ENCODE measurements around the gene TBC1D9. TPM values are rescaled to one million over a fixed set of nuclear protein-coding genes. Genes with fewer than 3 reads are reported as not detected.

TBC1D9 gene
- total RNA-seq, 1 experiment from 2014 or later = 0.70 TPM

DNA sequence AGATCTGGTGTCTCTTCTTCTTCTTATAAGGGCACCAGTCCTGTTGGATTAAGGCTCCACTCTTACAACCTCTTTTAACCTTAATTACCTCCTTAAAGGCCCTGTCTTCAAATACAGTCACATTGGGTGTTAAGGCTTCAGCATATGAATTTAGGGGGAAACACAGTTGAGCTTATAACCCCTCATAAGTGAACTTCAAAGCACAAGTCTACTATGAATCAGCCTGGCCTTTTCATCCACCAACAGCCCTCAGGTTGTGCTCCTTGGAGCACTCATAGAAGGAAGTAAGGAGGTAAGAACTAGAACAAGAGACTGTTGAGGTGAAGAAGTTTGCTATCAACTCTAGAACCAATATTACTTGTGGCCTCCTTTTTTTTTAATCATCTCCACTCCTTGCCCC, 18.8 kb upstream of the TBC1D9 start (continued):
- TF ChIP-seq, protein P1, sequence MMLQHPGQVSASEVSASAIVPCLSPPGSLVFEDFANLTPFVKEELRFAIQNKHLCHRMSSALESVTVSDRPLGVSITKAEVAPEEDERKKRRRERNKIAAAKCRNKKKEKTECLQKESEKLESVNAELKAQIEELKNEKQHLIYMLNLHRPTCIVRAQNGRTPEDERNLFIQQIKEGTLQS (CRISPR knock-in tag; conservative IDR thresholded peaks at IDR 0.05) = no peak

GRCh38 chr4:140774510-140774909, 18.3 kb upstream of the TBC1D9 start:
- no peak overlapping the region for H3K4me3 Mint-ChIP-seq
- H3K27me3 Mint-ChIP-seq (ENCODE audit: low read depth) = no peaks in the 10 kb centered on the region; the same call in none of the 2 replicates
- POLR2A ChIA-PET = no interaction called here
- DNase-seq (ENCODE audit: low spot score) (no peak), ATAC-seq (no peak)
- no peak for TF ChIP-seq OVOL2 (CRISPR knock-in tag; IDR thresholded peaks at IDR 0.05; ENCODE audit: borderline replicate concordance)
- TF ChIP-seq ETV6 (CRISPR knock-in tag; IDR thresholded peaks at IDR 0.05) = no peak
- TF ChIP-seq CTCF (IDR thresholded peaks at IDR 0.05) = no peak
- H3K9me3 Mint-ChIP-seq = peaks cover 3% of the 10 kb centered on the region; the same call in 1 of the 2 replicates
- no peaks in the 10 kb centered on the region for H3K4me1 Mint-ChIP-seq
- CTCF ChIA-PET = no interaction called here
- no peaks in the 10 kb centered on the region for H3K36me3 Mint-ChIP-seq
- H3K27ac Mint-ChIP-seq = no peak overlapping the region

GRCh38 chr4:140769209-140769608, 13.0 kb upstream of the TBC1D9 start:
- no peaks in the 10 kb centered on the region for H3K4me1 Mint-ChIP-seq
- H3K27ac Mint-ChIP-seq = no peak overlapping the region
- TF ChIP-seq NFATC4 (CRISPR knock-in tag; IDR thresholded peaks at IDR 0.05) (no peak), ZNF138 (CRISPR knock-in tag; conservative IDR thresholded peaks at IDR 0.05) (no peak), ELF4 (CRISPR knock-in tag; IDR thresholded peaks at IDR 0.05; ENCODE audit: low read depth) (no peak), FOXJ3 (CRISPR knock-in tag; IDR thresholded peaks at IDR 0.05; ENCODE audit: borderline replicate concordance) (no peak), EMX1 (CRISPR knock-in tag; IDR thresholded peaks at IDR 0.05) (no peak), MYBL2 (CRISPR knock-in tag; IDR thresholded peaks at IDR 0.05) (no peak), ETV6 (CRISPR knock-in tag; IDR thresholded peaks at IDR 0.05) (no peak), ATF1 (CRISPR knock-in tag; IDR thresholded peaks at IDR 0.05) (no peak), ZNF219 (CRISPR knock-in tag; IDR thresholded peaks at IDR 0.05; ENCODE audit: borderline replicate concordance) (no peak), GRHL2 (CRISPR knock-in tag; IDR thresholded peaks at IDR 0.05; ENCODE audit: insufficient replicate concordance, severe bottlenecking) (no peak), SP1 (CRISPR knock-in tag; conservative IDR thresholded peaks at IDR 0.05) (no peak), ERG (CRISPR knock-in tag; IDR thresholded peaks at IDR 0.05) (no peak), ZNF512 (CRISPR knock-in tag; IDR thresholded peaks at IDR 0.05; ENCODE audit: borderline replicate concordance) (no peak), ZNF317 (CRISPR knock-in tag; IDR thresholded peaks at IDR 0.05; ENCODE audit: borderline replicate concordance, low read depth) (no peak)
- TF ChIP-seq, protein P2, sequence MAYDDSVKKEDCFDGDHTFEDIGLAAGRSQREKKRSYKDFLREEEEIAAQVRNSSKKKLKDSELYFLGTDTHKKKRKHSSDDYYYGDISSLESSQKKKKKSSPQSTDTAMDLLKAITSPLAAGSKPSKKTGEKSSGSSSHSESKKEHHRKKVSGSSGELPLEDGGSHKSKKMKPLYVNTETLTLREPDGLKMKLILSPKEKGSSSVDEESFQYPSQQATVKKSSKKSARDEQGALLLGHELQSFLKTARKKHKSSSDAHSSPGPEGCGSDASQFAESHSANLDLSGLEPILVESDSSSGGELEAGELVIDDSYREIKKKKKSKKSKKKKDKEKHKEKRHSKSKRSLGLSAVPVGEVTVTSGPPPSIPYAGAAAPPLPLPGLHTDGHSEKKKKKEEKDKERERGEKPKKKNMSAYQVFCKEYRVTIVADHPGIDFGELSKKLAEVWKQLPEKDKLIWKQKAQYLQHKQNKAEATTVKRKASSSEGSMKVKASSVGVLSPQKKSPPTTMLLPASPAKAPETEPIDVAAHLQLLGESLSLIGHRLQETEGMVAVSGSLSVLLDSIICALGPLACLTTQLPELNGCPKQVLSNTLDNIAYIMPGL (CRISPR knock-in tag; IDR thresholded peaks at IDR 0.05) = no peak
- no peaks in the 10 kb centered on the region for H3K9me3 Mint-ChIP-seq
- DNase-seq (ENCODE audit: low spot score) = no peak
- POLR2A ChIA-PET = no interaction called here
- H3K27me3 Mint-ChIP-seq (ENCODE audit: low read depth) = no peaks in the 10 kb centered on the region; the same call in none of the 2 replicates
- ATAC-seq = no peak
- CTCF ChIA-PET = no interaction called here
- H3K36me3 Mint-ChIP-seq = no peaks in the 10 kb centered on the region
- H3K4me3 Mint-ChIP-seq = no peak overlapping the region

Measured in WTC11 (cell line).